SU-DHL-6 (cell line): ENCODE results near the gene CWC27.

Source experiments
- H2AFZ ChIP-seq: fragments of 200-600 bp; sonication (generic); 2 replicates; pipeline ENCODE4 v1.6.1; 2014; ENCODE audit warnings: low read depth, mild to moderate bottlenecking, moderate library complexity, mixed read lengths, antibody characterized with exemption, low read length; ENCODE audit not compliant: severe bottlenecking
- H3F3A ChIP-seq: fragments of 200-600 bp; shearing (Covaris generic); 2 replicates; pipeline ENCODE4 v1.6.0; 2016; ENCODE audit warnings: antibody characterized with exemption, mild to moderate bottlenecking; ENCODE audit not compliant: insufficient read depth
- H3K27ac ChIP-seq: fragments of 200-600 bp; sonication (generic); 2 replicates; pipeline ENCODE4 v1.5.1; 2016; ENCODE audit warnings: low read depth, mild to moderate bottlenecking, low read length, moderate library complexity, mixed read lengths
- H3K27me3 ChIP-seq: fragments of 200-600 bp; sonication (generic), shearing (Covaris generic); 2 replicates; pipeline ENCODE4 v1.6.0; 2014; ENCODE audit warnings: mild to moderate bottlenecking, low read length
- H3K36me3 ChIP-seq: fragments of 200-600 bp; sonication (generic); 2 replicates; pipeline ENCODE4 v1.6.1; 2014; ENCODE audit warnings: mild to moderate bottlenecking, low read length, mixed read lengths
- H3K4me2 ChIP-seq: fragments of 300-600, 200-600 bp; shearing (Covaris generic), sonication (generic); 2 replicates; pipeline ENCODE4 v1.6.0; 2014; ENCODE audit warnings: low read length, low read depth, mild to moderate bottlenecking; ENCODE audit not compliant: poor library complexity, severe bottlenecking
- H3K4me3 ChIP-seq: fragments of 200-600 bp; sonication (generic); 2 replicates; pipeline ENCODE4 v1.5.1; 2014; ENCODE audit warnings: antibody characterized with exemption, low read length, mild to moderate bottlenecking, mixed read lengths; ENCODE audit not compliant: insufficient read depth, poor library complexity, severe bottlenecking
- H3K79me2 ChIP-seq: fragments of 200-600 bp; sonication (generic); 2 replicates; pipeline ENCODE4 v1.6.1; 2014; ENCODE audit warnings: mild to moderate bottlenecking, low read length, moderate library complexity; ENCODE audit not compliant: insufficient read depth
- H3K9ac ChIP-seq: fragments of 200-600 bp; sonication (generic); 2 replicates; pipeline ENCODE4 v1.7.0; 2014; ENCODE audit warnings: mild to moderate bottlenecking, low read length
- H3K9me2 ChIP-seq: fragments of 200-600 bp; sonication (generic); replicated peaks from 2 replicates; pipeline ENCODE4 v1.6.1; 2014; ENCODE audit warnings: low read length; ENCODE audit not compliant: insufficient read depth
- H3K9me3 ChIP-seq: fragments of 200-600 bp; sonication (generic); 2 replicates; pipeline ENCODE4 v1.6.1; 2014; ENCODE audit warnings: low read length, mixed read lengths; ENCODE audit not compliant: insufficient read depth
- H4K20me1 ChIP-seq: fragments of 200-600 bp; sonication (generic); 2 replicates; pipeline ENCODE4 v1.6.1; 2014; ENCODE audit warnings: low read depth, mild to moderate bottlenecking, antibody characterized with exemption, low read length, moderate library complexity, mixed read lengths
- EZH2phosphoT487 ChIP-seq: fragments of 200-600 bp; sonication (generic), shearing (Covaris generic); conservative IDR thresholded peaks from 2 replicates; pipeline ENCODE4 v1.6.1; 2018; ENCODE audit warnings: mild to moderate bottlenecking, antibody characterized with exemption, low read length, moderate library complexity, mixed read lengths
- TF ChIP-seq, protein P1 (sequence below): fragments of 200-600 bp; sonication (generic); IDR thresholded peaks from one replicate; pipeline ENCODE4 v1.5.1; 2017; ENCODE audit warnings: antibody characterized with exemption, mild to moderate bottlenecking, low read length, moderate library complexity; ENCODE audit not compliant: insufficient read depth, poor library complexity, severe bottlenecking

The CWC27 gene

DNA sequence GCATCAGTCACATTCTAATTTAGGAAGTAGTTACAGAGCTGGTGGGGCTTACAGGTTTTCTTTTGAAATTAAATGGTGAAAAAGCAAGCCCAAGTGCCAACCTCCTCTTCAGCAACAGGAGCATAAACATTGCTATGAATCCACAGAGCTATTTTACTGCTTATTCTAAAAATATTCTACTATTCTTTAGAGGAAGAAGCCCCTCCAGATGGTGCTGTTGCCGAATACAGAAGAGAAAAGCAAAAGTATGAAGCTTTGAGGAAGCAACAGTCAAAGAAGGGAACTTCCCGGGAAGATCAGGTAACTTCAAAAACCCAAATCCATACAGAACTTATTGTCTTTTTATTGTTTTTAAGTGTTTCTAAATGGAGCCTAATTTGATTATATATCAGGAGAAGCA lies 202.8 kb downstream of the CWC27 start:
- H3K9me3 ChIP-seq = no peaks in the 10 kb centered on the region
- no peaks in the 10 kb centered on the region for H3K9me2 ChIP-seq
- H3K4me2 ChIP-seq = no peak overlapping the region
- H3K27me3 ChIP-seq = no peaks in the 10 kb centered on the region
- TF ChIP-seq, protein P1, sequence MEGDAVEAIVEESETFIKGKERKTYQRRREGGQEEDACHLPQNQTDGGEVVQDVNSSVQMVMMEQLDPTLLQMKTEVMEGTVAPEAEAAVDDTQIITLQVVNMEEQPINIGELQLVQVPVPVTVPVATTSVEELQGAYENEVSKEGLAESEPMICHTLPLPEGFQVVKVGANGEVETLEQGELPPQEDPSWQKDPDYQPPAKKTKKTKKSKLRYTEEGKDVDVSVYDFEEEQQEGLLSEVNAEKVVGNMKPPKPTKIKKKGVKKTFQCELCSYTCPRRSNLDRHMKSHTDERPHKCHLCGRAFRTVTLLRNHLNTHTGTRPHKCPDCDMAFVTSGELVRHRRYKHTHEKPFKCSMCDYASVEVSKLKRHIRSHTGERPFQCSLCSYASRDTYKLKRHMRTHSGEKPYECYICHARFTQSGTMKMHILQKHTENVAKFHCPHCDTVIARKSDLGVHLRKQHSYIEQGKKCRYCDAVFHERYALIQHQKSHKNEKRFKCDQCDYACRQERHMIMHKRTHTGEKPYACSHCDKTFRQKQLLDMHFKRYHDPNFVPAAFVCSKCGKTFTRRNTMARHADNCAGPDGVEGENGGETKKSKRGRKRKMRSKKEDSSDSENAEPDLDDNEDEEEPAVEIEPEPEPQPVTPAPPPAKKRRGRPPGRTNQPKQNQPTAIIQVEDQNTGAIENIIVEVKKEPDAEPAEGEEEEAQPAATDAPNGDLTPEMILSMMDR = no peak
- no peak for TF ChIP-seq EZH2phosphoT487
- no peak overlapping the region for H2AFZ ChIP-seq
- no peaks in the 10 kb centered on the region; the same call in 1 of the 2 replicates for H3K36me3 ChIP-seq
- no peak overlapping the region for H3K27ac ChIP-seq
- H3K79me2 ChIP-seq = no peaks in the 10 kb centered on the region
- H3F3A ChIP-seq = no peaks in the 10 kb centered on the region
- H3K9ac ChIP-seq = no peak overlapping the region
- no peak overlapping the region for H3K4me3 ChIP-seq
- no peaks in the 10 kb centered on the region for H4K20me1 ChIP-seq

DNA sequence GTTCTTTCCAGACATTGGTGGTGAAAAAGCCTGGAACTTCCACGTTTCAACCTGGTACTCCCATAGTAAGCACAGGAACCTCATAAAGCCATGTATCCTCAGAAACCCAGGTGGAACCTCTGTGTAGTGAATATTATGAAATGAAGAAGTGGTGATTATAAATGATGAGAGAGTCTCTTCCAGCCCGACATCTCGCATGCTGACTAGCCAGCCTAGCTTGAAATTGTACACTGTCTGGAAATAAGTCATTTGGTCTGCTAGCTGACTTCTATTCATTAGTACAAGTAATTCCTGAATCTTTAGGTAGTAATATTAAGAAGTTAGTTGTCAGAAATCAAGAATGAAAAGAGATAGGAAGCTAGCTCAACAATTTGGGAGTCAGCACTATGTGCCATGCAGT lies 203.3 kb downstream of the CWC27 start:
- Histone ChIP-seq H3K4me3 (no peak overlapping the region), H3K79me2 (no peaks in the 10 kb centered on the region), H4K20me1 (no peaks in the 10 kb centered on the region), H3K4me2 (no peak overlapping the region), H3K9me2 (no peaks in the 10 kb centered on the region), H3K27ac (no peak overlapping the region), H2AFZ (no peak overlapping the region), H3K36me3 (no peaks in the 10 kb centered on the region; the same call in 1 of the 2 replicates), H3F3A (no peaks in the 10 kb centered on the region), H3K9me3 (no peaks in the 10 kb centered on the region), H3K9ac (no peak overlapping the region), H3K27me3 (no peaks in the 10 kb centered on the region)
- no peak for TF ChIP-seq EZH2phosphoT487
- TF ChIP-seq, protein P1 = no peak

DNA sequence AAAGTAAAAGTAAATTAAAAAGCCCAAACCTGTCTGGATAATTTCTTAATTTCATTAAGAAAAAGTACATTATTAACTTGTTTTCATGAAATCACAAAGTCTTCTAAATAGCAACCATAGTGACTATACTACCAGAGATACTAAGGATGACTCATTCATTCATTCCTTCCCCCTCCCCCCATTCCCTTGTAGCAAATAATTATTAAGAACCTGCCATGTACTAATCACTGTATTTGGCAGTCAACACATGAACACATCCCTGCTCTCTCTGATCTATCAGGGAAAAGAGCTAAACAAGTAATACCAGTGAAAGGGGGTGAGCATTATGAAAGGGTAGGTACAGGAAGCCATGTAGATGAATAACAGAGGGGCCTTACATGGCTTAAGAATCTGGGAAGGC lies 203.9 kb downstream of the CWC27 start:
- Histone ChIP-seq H3K36me3 (no peaks in the 10 kb centered on the region; the same call in 1 of the 2 replicates), H4K20me1 (no peaks in the 10 kb centered on the region), H3K9me2 (no peaks in the 10 kb centered on the region), H3K79me2 (no peaks in the 10 kb centered on the region), H3K27me3 (no peaks in the 10 kb centered on the region), H3K27ac (no peak overlapping the region), H3F3A (no peaks in the 10 kb centered on the region), H3K9ac (no peak overlapping the region), H3K4me3 (no peak overlapping the region), H3K4me2 (no peak overlapping the region), H3K9me3 (no peaks in the 10 kb centered on the region), H2AFZ (no peak overlapping the region)
- TF ChIP-seq, protein P1 = no peak
- TF ChIP-seq EZH2phosphoT487 = no peak
